Tongue (tissue), 2 donors: ENCODE results near the gene PDSS2. TPM values are rescaled to one million over a fixed set of nuclear protein-coding genes. Genes with fewer than 3 reads are reported as not detected.
A peak's percentile ranks its signal among the peaks of the same experiment; 100 is the strongest.
"Not testable (repeated sequence)": the region's sequence is repeated elsewhere in the genome, so short reads cannot be mapped to it uniquely, and the experiment has no call there.

Experiments used
- DNase-seq: peaks from one replicate; pipeline ENCODE4 v3.0.0-alpha.2; 2015
- total RNA-seq: library from RNA; depleted of rRNA; stranded (reverse); fragments of >200 nt; gene quantifications from one replicate; pipeline ENCODE4 v1.2.3, GENCODE V29; 2014

Gene PDSS2
- total RNA-seq, 1 donor from 2014 or later = 11.6 TPM

- no peak for DNase-seq
Observed at GRCh38 chr6:107473660-107474059, 14.3 kb upstream of the PDSS2 start.

DNA sequence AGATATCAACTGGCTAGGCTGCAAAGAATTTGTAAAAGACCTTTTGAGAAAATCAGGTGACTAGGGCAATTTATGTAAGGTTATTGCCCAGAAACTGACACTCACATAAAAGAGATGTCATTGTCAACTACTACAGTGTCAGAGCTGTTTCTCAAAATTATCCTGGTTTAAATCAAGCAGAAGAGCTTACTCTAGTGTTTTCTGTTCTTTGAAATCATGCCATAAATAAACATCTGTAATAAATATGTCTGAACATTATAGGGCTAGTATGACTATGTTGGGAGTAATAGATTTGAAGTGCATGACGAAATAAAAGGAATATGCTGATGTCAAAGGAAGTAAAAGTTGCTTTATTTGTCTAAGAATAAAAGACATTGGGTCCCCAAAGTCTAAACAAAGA is 11.0 kb upstream of the PDSS2 start:
- no peak for DNase-seq

GRCh38 chr6:107466062-107466461 is 6.7 kb upstream of the PDSS2 start:
- DNase-seq = no peak

DNA sequence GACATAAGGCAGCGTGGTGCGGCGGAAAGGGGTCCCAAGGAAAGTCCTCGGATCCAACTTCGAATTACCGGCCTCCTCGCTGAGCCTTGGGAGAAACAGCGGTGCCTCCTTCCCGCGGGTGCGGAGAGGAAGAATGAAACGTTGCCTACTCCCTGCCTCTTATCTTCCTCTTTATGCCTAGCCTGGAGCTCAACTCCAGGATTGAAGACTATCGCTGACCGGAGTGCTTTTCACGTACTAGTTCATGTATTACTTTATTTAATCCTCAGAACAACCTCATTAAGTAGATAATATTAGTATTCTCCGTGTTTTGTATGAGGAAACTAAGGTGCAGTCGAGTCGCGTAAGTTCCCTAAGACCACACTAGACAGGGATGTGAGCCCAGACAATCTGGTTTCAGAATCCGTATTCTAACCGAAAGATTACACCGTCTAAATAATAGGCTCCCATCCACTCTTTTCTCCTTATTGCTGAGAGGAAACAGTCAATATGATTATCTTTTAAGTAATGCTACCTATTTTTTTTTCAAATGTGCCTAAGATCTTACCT is 793 bp upstream of the PDSS2 start:
- no peak for DNase-seq

GRCh38 chr6:107458672-107459282 is 587 bp downstream of the PDSS2 start:
- peak; percentile 31 for DNase-seq

DNA sequence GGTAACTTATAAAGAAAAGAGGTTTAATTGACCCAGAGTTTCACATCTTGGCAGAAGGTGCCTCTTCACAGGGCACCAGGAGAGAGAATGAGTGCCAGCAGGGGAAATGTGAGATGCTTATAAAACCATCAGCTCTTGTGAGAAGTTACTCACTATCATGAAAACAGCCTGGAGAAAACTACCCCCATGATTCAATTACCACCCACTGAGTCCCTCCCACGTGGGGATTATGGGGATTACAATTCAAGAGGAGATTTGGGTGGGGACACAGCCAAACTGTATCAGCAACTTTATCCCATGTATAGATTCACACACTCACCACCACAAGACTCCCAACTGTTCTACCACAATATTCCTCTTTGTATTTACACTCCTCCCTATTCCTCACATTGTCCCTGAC is 10.6 kb downstream of the PDSS2 start:
- DNase-seq = no peak

GRCh38 chr6:107447663-107448216 is 11.6 kb downstream of the PDSS2 start:
- DNase-seq = no peak

- DNase-seq = no peak
Observed at GRCh38 chr6:107444277-107444676, 15.1 kb downstream of the PDSS2 start.

GRCh38 chr6:107443608-107444267 is 15.6 kb downstream of the PDSS2 start:
- DNase-seq = no peak

DNA sequence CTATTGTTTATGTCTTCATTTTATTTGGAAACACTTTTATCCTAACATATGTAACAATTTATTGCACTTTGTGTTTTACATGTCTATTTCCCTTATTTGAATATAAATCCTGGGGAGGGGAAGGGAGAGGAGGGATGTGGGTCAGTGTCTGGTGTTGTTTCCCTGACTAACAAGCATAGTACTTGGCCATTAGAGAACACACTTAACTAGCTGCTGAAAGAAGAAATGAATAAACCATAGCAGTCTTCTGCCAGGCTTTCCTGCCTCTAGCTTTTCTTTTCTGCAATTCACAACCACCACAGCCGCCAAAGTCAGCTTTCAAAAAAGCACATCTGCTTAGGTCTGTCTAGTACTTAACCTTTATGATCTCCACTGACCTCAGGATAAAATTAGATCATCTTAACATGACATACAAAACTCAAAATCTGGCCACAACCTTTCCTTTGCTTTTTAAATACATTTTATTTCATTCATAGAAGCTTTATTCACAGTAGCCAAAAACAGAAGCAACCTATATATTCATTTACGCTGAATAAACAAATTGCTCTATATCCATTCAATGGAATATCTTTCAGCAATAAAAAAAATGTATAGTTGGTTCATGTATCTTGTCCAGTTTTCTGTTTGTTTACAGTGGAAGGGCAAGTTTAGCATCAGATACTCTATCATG is 16.3 kb downstream of the PDSS2 start:
- no peak for DNase-seq

DNA sequence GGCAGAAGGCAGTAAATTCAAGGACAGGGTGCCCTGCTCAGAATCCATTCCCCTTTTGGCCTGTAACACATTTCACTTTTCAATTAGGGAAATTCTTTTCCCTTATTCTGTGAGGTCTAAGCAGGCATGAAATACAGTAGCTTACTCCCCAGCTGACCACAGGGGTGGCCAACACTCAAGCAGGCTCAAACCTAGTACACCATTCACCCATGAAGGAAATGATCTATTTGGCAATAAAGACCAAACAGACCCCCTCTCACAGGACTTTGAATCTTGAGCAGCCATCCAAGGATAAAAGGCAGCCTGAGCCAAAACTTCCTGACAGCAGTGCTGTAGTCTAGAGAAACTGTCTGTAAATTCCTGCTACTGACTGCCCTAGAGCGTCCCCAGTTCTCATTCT is 17.7 kb downstream of the PDSS2 start:
- no peak for DNase-seq

GRCh38 chr6:107440936-107441335 is 18.4 kb downstream of the PDSS2 start:
- DNase-seq = no peak

GRCh38 chr6:107439406-107439805 is 20.0 kb downstream of the PDSS2 start:
- no peak for DNase-seq

DNA sequence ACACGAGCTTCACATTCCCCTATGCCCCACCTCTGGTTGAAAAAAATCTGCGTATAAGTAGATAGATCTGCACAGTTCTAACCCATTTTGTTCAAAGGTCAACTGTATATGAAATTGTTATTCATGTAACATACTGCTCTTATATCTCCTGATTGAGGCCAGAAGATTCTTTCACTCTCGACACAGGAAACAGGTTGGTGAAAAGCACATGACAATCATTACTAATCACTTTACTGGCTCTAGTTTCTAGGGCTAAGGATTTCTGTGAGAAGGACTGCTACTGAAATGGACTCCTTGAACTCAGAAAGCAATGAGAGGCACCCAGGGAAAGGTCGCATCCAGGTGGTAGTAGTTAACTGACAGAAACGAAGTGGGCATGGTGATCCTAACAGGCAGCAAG is 21.7 kb downstream of the PDSS2 start:
- DNase-seq = no peak

- no peak for DNase-seq
Observed at GRCh38 chr6:107436881-107437280, 22.5 kb downstream of the PDSS2 start.

DNA sequence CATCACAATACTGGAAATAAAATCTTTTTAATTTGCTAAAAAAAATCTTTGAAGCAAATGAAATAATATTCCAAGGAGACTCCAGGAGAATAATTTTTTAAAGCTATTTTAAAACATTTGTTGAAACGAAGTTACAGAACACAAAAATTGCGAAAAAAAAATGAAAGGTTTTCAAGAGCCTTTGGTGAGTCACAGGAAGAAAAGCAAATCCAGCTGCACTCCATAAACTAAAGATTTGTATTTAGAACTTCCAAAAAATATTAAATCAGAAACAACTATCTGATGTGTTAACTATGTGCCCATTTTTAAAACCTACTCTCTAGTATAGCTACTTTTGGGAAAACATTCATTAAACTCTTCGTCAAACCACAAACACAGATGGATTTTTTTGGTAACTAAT is 23.6 kb downstream of the PDSS2 start:
- DNase-seq = no peak

DNA sequence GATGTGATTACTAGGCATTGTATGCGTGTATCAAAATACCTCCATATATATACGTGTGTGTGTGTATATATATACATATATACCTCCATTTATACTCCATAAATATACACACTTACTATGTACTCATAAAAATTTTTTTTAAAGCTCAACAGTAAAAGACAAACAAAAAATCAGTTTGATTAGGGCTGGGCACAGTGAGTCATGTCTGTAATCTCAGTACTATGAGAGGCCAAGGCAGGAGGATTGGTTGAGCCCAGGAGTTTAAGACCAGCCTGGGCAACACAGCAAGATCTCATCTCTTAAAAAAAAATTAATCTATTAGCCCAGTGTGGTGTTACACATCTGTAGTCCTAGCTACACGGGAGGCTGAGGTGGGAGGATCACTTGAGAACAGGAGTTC is 24.6 kb downstream of the PDSS2 start:
- DNase-seq = no peak

DNA sequence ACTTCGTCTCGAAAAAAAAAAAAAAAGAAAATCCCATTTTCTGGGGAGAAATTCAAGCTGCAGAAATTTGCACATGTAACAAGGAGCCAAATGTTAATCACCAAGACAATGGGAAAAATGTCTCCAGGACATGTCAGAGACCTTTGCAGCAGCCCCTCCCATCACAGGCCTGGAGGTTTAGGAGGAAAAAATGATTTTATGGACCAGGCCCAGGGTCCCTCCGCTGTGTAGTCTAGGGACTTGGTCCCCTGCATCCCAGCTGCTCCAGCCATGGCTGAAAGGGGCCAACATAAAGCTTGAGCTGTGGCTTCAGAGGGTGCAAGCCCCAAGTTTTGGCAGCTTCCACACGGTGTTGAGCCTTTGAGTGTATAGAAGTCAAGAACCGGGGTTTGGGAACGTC is 33.4 kb downstream of the PDSS2 start:
- not testable (repeated sequence) for DNase-seq

GRCh38 chr6:107423474-107423990 is 35.8 kb downstream of the PDSS2 start:
- DNase-seq = no peak

DNA sequence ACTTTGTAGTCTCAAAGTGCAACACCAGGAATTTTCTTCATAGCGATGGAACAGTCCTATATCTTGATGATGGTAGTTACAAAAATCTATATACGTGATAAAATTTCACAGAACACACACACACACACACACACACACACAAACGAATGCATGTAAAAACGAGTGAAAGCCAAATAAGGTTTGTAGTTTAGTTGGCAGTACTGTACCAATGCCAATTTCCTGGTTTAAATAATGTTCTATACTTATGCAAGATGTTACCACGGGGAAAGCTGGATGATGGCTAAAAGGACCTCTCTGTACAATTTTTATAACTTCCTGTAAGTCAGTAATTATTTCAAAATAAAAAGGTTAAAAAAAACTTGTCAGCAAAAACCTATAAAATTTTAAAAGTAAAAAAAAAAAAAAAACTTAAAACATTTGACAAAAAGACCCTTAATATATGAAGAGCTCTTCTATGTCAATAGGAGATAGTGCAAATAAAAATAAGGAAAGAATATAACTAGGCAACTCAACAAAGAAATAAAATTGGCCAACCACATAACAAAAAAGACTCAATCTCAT is 37.6 kb downstream of the PDSS2 start:
- no peak for DNase-seq

- DNase-seq = peak; percentile 24
Observed at GRCh38 chr6:107419733-107420132, 39.6 kb downstream of the PDSS2 start.

- DNase-seq = no peak
Observed at GRCh38 chr6:107418118-107418517, 41.2 kb downstream of the PDSS2 start.

DNA sequence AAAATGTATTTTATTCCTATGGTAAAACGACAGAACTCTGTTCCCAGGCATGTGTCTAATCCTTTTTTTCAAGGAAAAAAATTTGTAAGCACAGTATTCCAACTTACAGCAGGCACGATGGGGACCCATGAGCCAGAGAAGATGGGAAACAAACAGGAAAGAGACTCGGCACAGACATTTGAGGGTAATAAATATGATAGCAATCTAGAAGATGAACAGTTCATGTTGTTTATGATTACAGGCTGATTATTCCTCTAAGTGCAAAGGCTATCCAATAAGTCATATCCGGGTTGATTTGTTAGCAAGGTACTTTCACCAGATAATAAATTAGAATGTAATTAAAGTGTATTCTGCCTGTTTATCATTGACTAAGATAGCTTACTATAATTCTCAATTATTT is 43.2 kb downstream of the PDSS2 start:
- no peak for DNase-seq
